T-helper 1 cell treated with Interleukin-12 subunit alpha and Interleukin-12 subunit beta and Interleukin-4 antibody, amounts not matched to agents 30 μg/mL and 1 μg/mL, for 36 hours (primary cell): ENCODE measurements around the gene OSCAR.
"Not testable (repeated sequence)": the region's sequence is repeated elsewhere in the genome, so short reads cannot be mapped to it uniquely, and the experiment has no call there.

Experiments
- H3K27ac Mint-ChIP-seq: one replicate; pipeline ENCODE4 v1.8.0; 2021; ENCODE audit warnings: mild to moderate bottlenecking, mixed read lengths
- H3K27me3 Mint-ChIP-seq: one replicate; pipeline ENCODE4 v1.8.0; 2021; ENCODE audit warnings: low read depth, mixed read lengths
- H3K36me3 Mint-ChIP-seq: one replicate; pipeline ENCODE4 v1.8.0; 2021; ENCODE audit warnings: low read depth, mixed read lengths
- H3K4me1 Mint-ChIP-seq: one replicate; pipeline ENCODE4 v1.8.0; 2021; ENCODE audit warnings: low read depth, mixed read lengths
- H3K4me3 Mint-ChIP-seq: one replicate; pipeline ENCODE4 v1.8.0; 2021; ENCODE audit warnings: mild to moderate bottlenecking, moderate library complexity, mixed read lengths
- H3K9me3 Mint-ChIP-seq: one replicate; pipeline ENCODE4 v1.8.0; 2021; ENCODE audit warnings: mixed read lengths

OSCAR gene

DNA sequence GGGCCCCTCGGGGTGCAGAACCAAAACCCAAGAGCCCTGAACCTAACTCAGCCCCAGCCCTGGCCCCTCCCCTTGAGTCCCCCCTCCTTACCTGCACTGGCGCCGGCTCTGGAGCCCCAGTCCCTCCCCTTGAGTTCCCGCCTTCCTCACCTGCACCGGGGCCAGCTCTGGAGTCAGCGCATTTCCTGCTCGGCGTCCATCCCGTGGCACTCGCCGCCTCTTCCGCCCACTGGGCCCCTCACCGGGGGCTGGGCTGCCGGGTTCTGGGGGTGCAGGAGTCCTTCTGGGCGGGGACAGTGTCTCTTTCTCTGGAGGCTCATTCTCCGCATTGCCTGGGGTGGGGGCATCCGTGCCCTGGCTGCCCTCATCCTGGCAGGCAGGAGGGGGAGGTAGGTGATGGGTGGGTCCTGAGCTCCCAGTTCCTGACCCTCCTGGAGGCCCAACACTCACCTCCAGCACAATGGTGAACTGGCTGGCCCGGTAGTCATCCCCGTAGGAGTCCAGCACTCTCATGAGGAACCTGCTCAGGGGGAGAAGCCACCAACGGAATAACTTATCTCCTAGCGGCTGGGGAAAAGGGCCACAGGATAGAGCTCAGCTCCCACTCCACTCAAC, 7.4 kb upstream of the OSCAR start:
- peaks cover 9% of the 10 kb centered on the region for H3K4me1 Mint-ChIP-seq
- no peaks in the 10 kb centered on the region for H3K9me3 Mint-ChIP-seq
- peaks cover 25% of the 10 kb centered on the region for H3K36me3 Mint-ChIP-seq
- no peak overlapping the region for H3K4me3 Mint-ChIP-seq
- no peak overlapping the region for H3K27ac Mint-ChIP-seq
- no peaks in the 10 kb centered on the region for H3K27me3 Mint-ChIP-seq

DNA sequence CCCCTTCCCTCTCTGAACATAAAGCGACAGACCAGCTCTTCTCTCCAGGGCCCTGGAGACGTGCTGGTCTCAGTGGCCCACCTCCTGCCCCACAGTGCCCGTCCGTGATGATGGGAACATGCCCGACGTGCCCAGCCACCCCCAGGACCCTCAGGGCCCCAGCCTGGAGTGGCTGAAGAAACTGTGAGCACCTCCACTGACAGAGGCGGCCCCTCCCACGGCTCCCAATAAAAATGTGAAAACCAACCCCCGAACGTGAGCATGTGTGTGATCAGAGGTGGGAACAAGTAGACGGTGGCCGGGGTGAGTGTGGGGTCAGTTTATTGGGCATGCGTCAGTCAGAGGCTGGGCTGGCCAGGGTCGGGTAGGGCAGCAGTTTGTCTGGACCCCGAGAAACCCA, 6.1 kb upstream of the OSCAR start:
- Mint-ChIP-seq H3K9me3 (no peaks in the 10 kb centered on the region), H3K27ac (no peak overlapping the region)

DNA sequence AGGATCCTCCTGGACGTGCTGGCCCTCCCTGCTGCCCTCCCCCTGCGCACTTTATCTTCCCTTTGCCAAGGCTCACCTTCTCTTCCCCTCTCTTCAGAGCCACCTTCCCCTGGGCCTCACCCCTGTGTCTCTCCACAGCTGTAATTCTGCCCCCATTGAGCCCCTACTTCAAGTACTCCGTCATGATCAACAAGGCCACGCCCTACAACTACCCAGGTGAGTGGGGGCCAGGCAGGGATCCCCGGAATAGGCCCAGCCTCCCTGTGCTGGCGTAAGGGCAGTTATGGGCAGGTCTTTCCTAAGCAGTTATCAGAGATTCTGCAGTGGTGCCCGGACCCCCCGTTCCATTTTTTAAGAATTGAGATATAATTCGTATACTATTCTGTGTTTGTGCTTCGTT, 5.2 kb upstream of the OSCAR start:
- Mint-ChIP-seq H3K4me1 (peaks cover 17% of the 10 kb centered on the region), H3K4me3 (no peak overlapping the region), H3K27ac (no peak overlapping the region), H3K27me3 (no peaks in the 10 kb centered on the region), H3K36me3 (peaks cover 23% of the 10 kb centered on the region), H3K9me3 (no peaks in the 10 kb centered on the region)

More for the DNA sequence above, 6.1 kb upstream of the OSCAR start:
- peaks cover 25% of the 10 kb centered on the region for H3K36me3 Mint-ChIP-seq
- H3K4me3 Mint-ChIP-seq, result no peak overlapping the region
- H3K27me3 Mint-ChIP-seq, result no peaks in the 10 kb centered on the region
- peaks cover 15% of the 10 kb centered on the region for H3K4me1 Mint-ChIP-seq

DNA sequence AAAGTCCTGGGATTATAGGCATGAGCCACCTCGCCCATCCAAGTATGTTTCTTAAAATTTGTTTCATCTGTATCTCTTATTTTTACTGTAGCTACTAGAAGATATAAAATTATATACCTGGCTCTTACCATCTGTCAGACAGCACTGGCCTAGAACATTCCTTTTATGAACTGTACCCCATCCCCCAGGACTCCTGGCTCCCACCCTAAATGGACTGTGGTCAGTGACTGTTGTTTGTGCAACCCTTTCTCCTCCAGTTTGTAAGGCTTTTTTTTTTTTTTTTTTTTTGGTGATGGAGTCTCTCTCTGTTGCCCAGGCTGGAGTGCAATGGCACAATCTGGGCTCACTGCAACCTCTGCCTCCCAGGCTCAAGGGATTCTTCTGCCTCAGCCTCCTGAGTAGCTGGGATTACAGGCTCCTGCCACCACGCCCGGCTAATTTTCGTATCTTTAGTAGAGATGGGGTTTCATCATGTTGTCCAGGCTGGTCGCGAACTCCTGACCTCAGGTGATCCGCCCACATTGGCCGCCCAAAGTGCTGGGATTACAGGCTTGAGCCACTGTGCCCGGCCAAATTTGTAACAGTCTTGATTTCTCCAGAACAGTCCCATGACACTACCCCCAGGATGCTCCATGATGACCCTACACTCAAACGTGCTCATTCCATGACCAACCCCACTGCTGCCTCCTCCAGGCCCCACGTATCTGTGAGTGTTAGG, 4.6 kb upstream of the OSCAR start:
- peaks cover 20% of the 10 kb centered on the region for H3K36me3 Mint-ChIP-seq
- H3K27me3 Mint-ChIP-seq, result no peaks in the 10 kb centered on the region
- no peak overlapping the region for H3K27ac Mint-ChIP-seq
- H3K4me3 Mint-ChIP-seq, result no peak overlapping the region
- no peaks in the 10 kb centered on the region for H3K9me3 Mint-ChIP-seq
- H3K4me1 Mint-ChIP-seq, result peaks cover 15% of the 10 kb centered on the region

DNA sequence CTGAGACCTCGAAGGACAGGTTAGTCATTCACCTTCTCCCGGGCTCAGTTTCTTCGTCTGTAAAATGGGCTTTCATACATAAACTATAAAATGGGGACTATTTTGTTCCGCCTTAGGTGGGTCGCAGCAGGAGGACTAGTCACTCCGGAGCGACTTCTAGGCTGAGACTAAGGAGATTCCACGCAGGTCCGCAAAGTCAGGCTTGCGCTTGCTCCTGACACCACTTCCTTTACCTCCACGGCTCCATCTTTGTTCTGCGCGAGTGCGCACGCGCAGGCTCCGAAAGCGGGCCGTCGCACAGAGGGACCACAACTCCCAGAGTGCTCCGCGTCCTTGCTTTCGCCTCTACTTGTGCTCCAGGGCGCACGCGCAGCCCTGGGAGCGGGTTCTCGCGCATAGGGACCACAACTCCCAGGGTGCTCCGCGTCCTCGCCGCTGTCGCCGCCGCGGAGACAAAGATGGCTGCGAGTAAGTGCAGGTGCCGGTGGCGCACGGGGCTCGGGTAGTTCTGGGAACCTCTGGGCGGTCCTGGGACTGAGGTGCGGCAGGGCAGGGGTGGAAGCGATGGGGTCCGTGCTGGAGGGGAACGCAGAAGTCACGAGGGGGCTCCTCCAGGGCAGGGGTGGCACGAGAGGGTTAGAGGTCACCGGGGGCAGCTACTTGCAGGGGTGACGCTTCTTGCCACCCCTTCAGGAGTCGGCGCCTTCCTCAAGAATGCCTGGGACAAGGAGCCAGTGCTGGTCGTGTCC, 2.0 kb upstream of the OSCAR start, which contains the start of gene NDUFA3:
Gene NDUFA3, plus strand, starts transcription at position 435 of the 749 bp plus-strand sequence. Its CDS starts 24 bp downstream, at position 459.
- peaks cover 15% of the 10 kb centered on the region for H3K36me3 Mint-ChIP-seq
- H3K4me1 Mint-ChIP-seq, result peaks cover 15% of the 10 kb centered on the region
- peak within 1 kb of the TSS; percentile 92 for H3K27ac Mint-ChIP-seq
- peak within 1 kb of the TSS; percentile 97 for H3K4me3 Mint-ChIP-seq
- H3K9me3 Mint-ChIP-seq, result no peaks in the 10 kb centered on the region
- no peaks in the 10 kb centered on the region for H3K27me3 Mint-ChIP-seq

DNA sequence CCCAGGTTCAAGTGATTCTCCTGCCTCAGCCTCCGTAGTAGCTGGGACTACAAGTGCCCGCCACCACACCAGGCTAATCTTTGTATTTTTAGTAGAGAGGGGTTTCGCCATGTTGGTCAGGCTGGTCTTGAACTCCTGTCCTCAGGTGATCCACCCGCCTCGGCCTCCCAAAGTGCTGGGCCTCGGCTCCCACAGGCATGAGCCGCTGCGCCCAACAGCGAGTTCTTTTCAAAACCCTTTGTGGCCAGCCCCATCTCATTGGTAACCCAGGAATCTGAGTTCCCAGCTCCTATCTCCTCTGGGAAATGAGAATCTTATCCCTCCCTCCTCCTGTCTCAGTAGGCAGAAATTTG, 724 bp downstream of the OSCAR start:
- H3K27ac Mint-ChIP-seq, H3K36me3 Mint-ChIP-seq, H3K9me3 Mint-ChIP-seq, H3K27me3 Mint-ChIP-seq, H3K4me3 Mint-ChIP-seq: not testable (repeated sequence)
- peaks cover 20% of the 10 kb centered on the region for H3K4me1 Mint-ChIP-seq

DNA sequence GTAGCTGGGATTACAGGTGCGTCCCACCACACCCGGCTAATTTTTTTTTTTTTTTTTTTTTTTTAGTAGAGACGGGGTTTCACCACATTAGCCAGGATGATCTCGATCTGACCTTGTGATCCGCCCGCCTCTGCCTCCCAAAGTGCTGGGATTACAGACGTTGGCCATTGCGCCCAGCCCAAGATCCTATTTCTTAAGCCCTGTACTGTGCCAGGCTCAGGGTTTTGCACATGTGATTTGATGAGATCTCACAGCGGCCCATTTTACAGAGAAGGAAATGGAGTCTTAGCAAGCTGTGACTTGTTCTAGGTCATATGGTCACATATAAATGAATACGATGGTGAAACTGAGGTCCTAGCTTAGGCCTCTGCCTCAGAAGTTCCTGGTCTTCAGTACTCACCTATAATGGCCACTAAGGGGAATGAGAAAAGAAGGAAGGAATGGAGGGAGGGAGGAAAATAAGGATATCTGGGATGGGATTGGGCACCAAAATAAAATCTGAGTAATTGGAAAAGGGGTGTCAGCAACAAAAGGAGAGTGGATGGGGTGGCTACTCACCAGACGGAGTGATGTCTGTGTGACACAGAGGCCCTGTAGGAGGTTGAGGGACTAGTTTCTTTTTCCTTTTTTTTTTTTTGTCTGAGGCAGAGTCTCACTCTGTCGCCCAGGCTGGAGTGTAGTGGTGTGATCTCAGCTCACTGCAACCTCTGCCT, 1.3 kb downstream of the OSCAR start:
- peaks cover 22% of the 10 kb centered on the region for H3K4me1 Mint-ChIP-seq
- H3K27me3 Mint-ChIP-seq, result peaks cover 13% of the 10 kb centered on the region
- H3K36me3 Mint-ChIP-seq, result peaks cover 3% of the 10 kb centered on the region
- no peaks in the 10 kb centered on the region for H3K9me3 Mint-ChIP-seq
- no peak overlapping the region for H3K27ac Mint-ChIP-seq
- no peak overlapping the region for H3K4me3 Mint-ChIP-seq

DNA sequence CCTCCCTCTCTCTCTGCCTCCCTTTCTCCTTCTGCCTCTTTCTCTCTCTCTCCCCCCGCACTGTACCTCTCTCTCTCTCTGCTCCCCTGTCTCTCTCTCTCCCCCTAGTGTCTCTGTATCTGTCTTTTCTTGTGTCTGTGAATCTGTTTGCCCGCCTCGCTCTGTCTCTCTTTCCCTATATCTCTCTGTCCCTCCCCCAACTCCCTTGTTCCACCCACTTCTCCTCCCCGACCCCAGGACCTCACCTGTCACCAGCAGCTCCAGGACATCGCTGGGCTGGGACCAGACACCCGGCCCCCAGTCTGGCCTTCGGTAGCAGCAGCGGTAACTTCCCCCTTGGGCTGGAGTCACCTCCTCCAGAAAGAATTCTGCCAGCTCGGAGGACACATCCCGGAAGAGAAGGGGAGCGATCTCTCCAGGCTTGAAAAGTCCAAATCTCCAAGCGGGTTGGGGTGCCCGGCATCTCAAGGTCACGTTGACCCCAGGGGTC, 3.9 kb downstream of the OSCAR start:
- peak overlapping the region; percentile 66 for H3K4me3 Mint-ChIP-seq
- H3K27ac Mint-ChIP-seq, result peak overlapping the region; percentile 41
- H3K36me3 Mint-ChIP-seq, result no peaks in the 10 kb centered on the region
- H3K4me1 Mint-ChIP-seq, result peaks cover 15% of the 10 kb centered on the region
- H3K27me3 Mint-ChIP-seq, result peaks cover 21% of the 10 kb centered on the region
- peaks cover 4% of the 10 kb centered on the region for H3K9me3 Mint-ChIP-seq

DNA sequence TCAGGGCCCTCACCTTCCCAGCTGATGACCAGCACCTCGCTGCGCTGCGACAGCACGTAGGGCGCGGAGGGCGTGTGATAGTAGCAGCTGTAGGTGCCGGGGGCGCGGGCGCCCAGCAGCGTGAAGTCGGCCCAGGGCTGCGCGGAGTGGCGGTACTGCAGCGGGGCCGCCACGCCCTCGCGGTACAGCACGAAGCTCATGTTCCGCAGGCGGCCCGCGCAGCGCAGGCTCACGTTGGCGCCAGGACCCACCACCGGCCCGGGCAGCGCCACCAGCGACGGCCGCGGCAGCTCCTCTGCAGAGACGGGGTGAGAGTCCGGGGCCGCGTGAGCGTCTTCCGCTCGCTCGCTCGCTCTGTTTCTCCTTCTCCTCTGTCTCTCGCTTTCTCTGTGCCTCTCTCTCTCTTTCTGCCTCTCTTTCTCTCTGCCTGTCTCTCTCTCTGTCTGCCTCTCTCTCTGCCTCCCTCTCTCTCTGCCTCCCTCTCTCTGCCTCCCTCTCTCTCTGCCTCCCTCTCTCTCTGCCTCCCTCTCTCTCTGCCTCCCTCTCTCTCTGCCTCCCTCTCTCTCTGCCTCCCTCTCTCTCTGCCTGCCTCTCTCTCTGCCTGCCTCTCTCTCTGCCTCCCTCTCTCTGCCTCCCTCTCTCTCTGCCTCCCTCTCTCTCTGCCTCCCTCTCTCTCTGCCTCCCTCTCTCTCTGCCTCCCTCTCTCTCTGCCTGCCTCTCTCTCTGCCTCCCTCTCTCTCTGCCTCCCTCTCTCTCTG, 4.6 kb downstream of the OSCAR start:
- H3K9me3 Mint-ChIP-seq, H3K36me3 Mint-ChIP-seq: not testable (repeated sequence)
- Mint-ChIP-seq H3K27ac (peak overlapping the region; percentile 68), H3K4me3 (peak overlapping the region; percentile 85), H3K4me1 (peaks cover 12% of the 10 kb centered on the region), H3K27me3 (peaks cover 21% of the 10 kb centered on the region)

DNA sequence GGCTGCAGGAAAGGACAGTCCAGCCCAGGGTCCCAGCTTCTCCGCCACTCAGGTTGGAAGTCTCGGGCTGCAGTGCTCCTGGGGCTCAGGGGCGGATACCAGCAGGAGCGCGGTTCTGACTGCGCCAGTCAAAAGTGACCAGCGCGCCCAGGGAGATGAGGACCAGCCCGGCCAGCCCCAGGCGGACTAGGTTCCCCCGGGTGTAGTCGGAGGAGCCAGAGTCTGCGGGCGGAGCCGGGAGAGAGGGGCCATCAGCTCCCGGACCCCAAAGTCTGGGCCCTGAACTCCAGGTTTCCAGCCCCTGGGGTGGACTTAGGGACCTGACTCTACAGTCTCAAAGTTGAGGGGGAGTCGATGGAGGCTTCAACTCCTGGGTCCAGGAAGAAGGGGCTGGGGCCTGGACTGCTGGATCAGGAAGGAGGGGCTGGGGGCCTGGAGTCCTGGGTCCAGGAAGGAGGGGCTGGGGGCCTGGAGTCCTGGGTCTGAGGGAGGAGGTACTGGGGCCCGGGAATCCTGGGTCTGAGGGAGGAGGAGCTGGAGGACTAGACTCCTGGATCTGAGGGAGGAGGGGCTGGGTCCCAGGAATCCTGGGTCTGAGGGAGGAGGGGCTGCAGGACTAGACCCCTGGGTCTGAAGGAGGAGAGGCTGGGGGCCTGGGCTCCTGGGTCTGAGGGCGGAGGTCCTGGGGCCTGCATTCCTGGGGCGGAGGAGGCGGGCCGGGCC, 5.3 kb downstream of the OSCAR start:
- Mint-ChIP-seq H3K27me3 (peaks cover 21% of the 10 kb centered on the region), H3K4me3 (no peak overlapping the region), H3K36me3 (no peaks in the 10 kb centered on the region), H3K27ac (no peak overlapping the region), H3K4me1 (peaks cover 11% of the 10 kb centered on the region), H3K9me3 (peaks cover 4% of the 10 kb centered on the region)

DNA sequence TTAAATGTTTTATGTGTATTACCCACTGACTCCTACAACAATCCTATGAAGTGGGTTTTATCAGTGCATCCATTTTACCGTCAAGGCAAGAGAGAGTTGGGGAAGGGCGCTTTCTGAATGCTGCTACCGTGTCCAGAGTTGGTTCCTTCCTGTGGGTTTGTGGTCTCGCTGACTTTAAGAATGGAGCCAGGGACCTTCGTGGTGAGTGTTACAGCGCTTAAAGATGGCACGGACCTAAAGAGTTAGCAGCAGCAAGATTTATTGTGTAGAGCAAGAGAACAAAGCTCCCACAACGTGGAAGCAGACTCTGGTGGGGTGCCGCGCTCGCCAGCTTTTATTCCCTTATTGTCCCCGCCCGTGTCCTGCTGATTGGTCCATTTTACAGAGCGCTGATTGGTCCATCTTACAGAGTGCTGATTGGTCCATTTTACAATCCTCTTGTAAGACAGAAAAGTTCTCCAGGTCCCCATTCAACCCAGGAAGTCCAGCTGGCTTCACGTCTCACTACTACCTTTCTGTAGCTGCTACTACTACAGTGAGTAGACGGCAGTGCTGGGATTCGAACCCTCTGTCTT, 6.1 kb downstream of the OSCAR start:
- no peaks in the 10 kb centered on the region for H3K36me3 Mint-ChIP-seq
- no peak overlapping the region for H3K4me3 Mint-ChIP-seq
- peaks cover 21% of the 10 kb centered on the region for H3K27me3 Mint-ChIP-seq
- peaks cover 11% of the 10 kb centered on the region for H3K4me1 Mint-ChIP-seq
- H3K9me3 Mint-ChIP-seq, result peaks cover 4% of the 10 kb centered on the region
- H3K27ac Mint-ChIP-seq, result no peak overlapping the region

DNA sequence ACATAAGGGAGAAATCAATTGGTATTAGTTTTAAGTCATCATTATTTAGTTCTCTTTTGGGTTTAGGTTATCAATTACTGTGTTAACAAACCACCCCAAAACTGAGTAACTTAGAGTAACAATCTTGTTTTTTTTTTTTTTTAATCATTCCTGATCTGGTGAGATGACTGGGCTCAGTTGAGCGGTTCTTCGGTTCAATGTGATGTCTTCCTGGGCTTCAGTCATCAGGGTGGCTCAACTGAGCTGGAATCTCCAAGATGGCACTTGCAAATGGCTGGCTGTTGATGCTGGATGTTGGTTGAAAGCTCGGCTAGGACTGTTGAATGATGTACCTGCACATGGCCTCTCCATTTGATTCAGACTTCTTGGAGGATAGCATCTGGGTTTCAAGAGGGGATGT, 16.2 kb downstream of the OSCAR start:
- Mint-ChIP-seq H3K4me3 (no peak overlapping the region), H3K9me3 (peaks cover 10% of the 10 kb centered on the region), H3K27me3 (no peaks in the 10 kb centered on the region), H3K36me3 (no peaks in the 10 kb centered on the region), H3K4me1 (no peaks in the 10 kb centered on the region), H3K27ac (no peak overlapping the region)

DNA sequence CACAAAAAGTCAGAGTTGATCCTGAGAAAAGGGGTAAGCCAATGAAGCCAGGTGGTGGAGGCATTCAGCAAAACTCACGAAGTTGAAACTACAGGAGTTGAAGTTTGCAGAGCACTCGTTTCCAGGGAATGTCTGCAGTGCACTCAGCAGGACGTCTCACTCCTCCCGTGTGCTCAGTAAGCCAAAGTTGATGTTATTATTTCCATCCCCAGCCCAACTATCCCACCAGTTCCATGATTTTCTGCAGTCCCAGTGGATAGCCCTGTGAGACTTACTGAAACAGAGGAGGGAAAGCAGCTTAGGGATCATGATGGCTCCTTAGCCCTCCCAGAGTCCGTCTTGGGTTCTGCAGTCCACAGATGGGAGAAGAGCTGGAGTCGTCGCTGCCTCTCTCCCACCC, 19.6 kb downstream of the OSCAR start, which contains the start of gene TARM1:
Gene TARM1, minus strand, starts transcription at position 334 of the 400 bp plus-strand sequence. Its CDS starts 25 bp downstream, at position 309.
- peaks cover 10% of the 10 kb centered on the region for H3K9me3 Mint-ChIP-seq
- H3K4me3 Mint-ChIP-seq, result no peak within 1 kb of the TSS
- no peak within 1 kb of the TSS for H3K27ac Mint-ChIP-seq
- no peaks in the 10 kb centered on the region for H3K36me3 Mint-ChIP-seq
- H3K4me1 Mint-ChIP-seq, result no peaks in the 10 kb centered on the region
- H3K27me3 Mint-ChIP-seq, result no peaks in the 10 kb centered on the region
